Activated CD8-positive, alpha-beta memory T cell treated with anti-CD3 and anti-CD28 coated beads, Interleukin-2, amount 10 ng/mL, durations not matched to agents 7 days and 5 days (primary cell): ENCODE data around the gene HACL1. TPM values are rescaled to one million over a fixed set of nuclear protein-coding genes. Genes with fewer than 3 reads are reported as not detected.

Source experiments
- ATAC-seq: fragments of 150-1000 bp; cut with Tn5 transposase; one replicate; pipeline ENCODE4 v1.10.0; 2021; ENCODE audit warnings: moderate library complexity
- CTCF ChIA-PET: fragments of 350-600 bp; sonication (Branson Sonifier 250); formaldehyde crosslinking; loops from one replicate; lab custom pipeline; 2021; ENCODE audit warnings: antibody characterized with exemption; lab: Charles Lee
- DNase-seq: peaks from one replicate; pipeline ENCODE4 v3.0.0-alpha.2; 2020
- H3K27ac Mint-ChIP-seq: one replicate; pipeline ENCODE4 v1.8.0; 2021; ENCODE audit warnings: mild to moderate bottlenecking, mixed read lengths
- H3K27me3 Mint-ChIP-seq: one replicate; pipeline ENCODE4 v1.8.0; 2021; ENCODE audit warnings: mixed read lengths
- H3K36me3 Mint-ChIP-seq: one replicate; pipeline ENCODE4 v1.8.0; 2021; ENCODE audit warnings: mild to moderate bottlenecking, mixed read lengths
- H3K4me1 Mint-ChIP-seq: one replicate; pipeline ENCODE4 v1.8.0; 2021; ENCODE audit warnings: mixed read lengths
- H3K4me3 Mint-ChIP-seq: one replicate; pipeline ENCODE4 v1.8.0; 2021; ENCODE audit warnings: mild to moderate bottlenecking, moderate library complexity, mixed read lengths
- H3K9me3 Mint-ChIP-seq: one replicate; pipeline ENCODE4 v1.8.0; 2022; ENCODE audit warnings: low read depth, mixed read lengths
- total RNA-seq, 2 experiments: library from RNA; stranded (reverse); gene quantifications; one replicate each; pipeline ENCODE4 v1.2.3, GENCODE V29; 2021

HACL1 gene
- total RNA-seq, 2 experiments from 2014 or later = 24.4 to 25.5 TPM

DNA sequence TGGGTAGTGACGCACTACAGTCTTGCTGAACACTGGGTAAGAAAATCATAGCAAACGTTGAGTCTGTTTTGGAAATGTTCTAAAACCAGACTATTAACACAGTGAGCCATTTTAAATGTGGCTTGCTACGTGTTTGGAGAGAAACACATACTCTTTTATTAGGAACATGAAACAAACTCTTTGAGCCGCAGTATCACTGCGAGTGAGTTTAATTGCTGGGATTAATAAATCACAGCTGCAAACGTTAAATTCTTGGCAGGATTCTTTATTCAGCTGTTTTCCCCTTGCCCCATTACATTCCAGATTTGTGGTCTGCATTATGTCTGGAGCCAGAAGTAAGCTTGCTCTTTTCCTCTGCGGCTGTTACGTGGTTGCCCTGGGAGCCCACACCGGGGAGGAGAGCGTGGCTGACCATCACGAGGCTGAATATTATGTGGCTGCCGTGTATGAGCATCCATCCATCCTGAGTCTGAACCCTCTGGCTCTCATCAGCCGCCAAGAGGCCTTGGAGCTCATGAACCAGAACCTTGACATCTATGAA, 33.8 kb upstream of the HACL1 start:
- ATAC-seq = no peak
- H3K27me3 Mint-ChIP-seq = no peaks in the 10 kb centered on the region
- CTCF ChIA-PET = interaction anchor here (1.2 to 3.5 kb wide), 3 partner anchors 13 to 176 kb away, joined by 3 to 19 read pairs (median 4); no protein-coding TSS in a partner anchor
- no peak for DNase-seq
- no peaks in the 10 kb centered on the region for H3K9me3 Mint-ChIP-seq
- H3K4me1 Mint-ChIP-seq = peaks cover 53% of the 10 kb centered on the region
- no peak overlapping the region for H3K4me3 Mint-ChIP-seq
- peaks cover 2% of the 10 kb centered on the region for H3K36me3 Mint-ChIP-seq
- H3K27ac Mint-ChIP-seq = peak overlapping the region; percentile 93

DNA sequence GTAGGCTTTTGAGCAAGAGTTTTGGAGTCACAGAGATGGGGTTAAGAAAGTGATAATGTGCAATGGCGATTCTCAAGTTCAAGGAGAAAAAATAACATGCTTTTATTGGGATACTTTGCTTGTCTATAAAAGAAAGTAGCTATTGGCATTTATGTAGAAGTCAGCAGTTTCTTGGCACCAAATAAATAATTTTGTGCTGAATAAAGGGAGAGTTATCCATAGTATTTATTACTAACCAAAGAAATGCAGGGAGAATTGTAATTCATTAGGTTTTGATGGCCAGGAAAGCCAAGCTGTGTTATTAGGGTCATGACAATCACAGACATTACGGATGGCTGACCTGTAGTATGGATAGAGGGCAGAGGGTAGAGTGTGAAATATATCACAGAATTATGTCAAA, 33.3 kb upstream of the HACL1 start:
- Mint-ChIP-seq H3K4me1 (peaks cover 57% of the 10 kb centered on the region), H3K4me3 (no peak overlapping the region), H3K9me3 (no peaks in the 10 kb centered on the region), H3K27me3 (no peaks in the 10 kb centered on the region), H3K36me3 (peaks cover 2% of the 10 kb centered on the region), H3K27ac (no peak overlapping the region)
- DNase-seq = no peak
- CTCF ChIA-PET = interaction anchor here (1.5 to 3.5 kb wide), 2 partner anchors 159 to 177 kb away, joined by 3 to 19 read pairs; no protein-coding TSS in a partner anchor
- no peak for ATAC-seq

DNA sequence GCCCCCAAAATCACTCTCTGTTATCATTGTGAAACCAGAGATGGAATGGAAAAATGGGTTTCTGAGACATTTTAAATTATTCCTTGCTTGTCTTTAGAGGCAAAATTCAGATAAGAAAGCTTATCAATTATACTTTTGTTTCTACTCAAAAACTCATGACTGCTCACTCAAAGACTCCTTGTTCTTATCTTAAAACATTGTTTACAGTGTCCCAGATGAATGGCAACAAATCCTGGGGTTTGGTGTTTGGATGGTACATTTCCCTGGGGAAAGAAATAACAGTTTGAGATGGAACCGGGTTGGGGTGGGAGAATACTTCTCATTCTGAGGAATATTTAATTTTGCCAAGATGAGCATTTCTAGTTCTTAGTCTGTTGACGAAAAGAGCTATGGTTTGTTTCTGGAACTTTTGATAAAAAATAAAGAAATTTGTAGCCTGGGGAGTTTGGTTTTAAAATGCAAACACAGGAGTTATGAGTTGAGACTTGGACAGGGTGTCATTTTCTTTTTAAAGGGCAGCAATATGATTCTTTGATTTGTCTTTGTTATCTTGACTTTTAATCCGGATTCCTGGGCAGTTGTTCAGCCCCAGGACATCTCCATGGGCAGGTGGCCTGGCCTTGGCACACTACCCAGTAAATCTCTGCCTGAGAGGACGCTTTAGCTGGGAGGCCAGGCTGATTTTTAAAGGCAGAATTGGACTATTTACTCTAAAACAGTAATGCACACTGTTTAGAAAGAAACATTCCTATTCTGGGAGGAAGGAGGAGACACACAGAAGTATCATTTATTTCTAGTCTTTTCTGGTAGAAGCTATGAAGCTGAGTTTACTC, 32.6 kb upstream of the HACL1 start:
- no peaks in the 10 kb centered on the region for H3K27me3 Mint-ChIP-seq

DNA sequence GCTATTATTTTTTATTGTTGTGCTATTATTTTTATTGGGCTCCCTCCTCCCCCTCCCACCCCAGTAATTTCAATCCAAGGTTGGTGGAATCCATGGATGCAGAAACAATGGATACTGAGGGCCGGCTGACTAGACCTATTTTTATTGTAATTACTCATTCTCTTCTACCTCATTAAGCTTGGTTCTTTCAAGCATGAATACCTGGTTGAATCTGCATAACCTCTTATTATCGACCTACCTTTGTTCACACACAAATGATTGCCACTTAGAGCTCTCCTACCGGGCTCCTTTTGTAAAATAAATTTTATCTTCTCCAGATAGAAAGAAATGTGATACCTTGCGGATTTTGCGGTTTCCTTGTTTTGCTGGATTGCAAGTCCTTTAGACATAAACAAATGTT, 31.8 kb upstream of the HACL1 start:
- H3K4me1 Mint-ChIP-seq = peaks cover 51% of the 10 kb centered on the region
- no peaks in the 10 kb centered on the region for H3K9me3 Mint-ChIP-seq
- no peak for DNase-seq
- H3K36me3 Mint-ChIP-seq = peaks cover 2% of the 10 kb centered on the region
- H3K27me3 Mint-ChIP-seq = no peaks in the 10 kb centered on the region
- no peak for ATAC-seq
- CTCF ChIA-PET = interaction anchor here (1.2 to 3.5 kb wide), 2 partner anchors 178 to 183 kb away, joined by 3 to 19 read pairs; no protein-coding TSS in a partner anchor
- H3K4me3 Mint-ChIP-seq = no peak overlapping the region
- H3K27ac Mint-ChIP-seq = no peak overlapping the region

More for the DNA sequence above, 32.6 kb upstream of the HACL1 start:
- Mint-ChIP-seq H3K4me3 (no peak overlapping the region), H3K27ac (no peak overlapping the region), H3K9me3 (no peaks in the 10 kb centered on the region), H3K4me1 (peaks cover 60% of the 10 kb centered on the region), H3K36me3 (peaks cover 2% of the 10 kb centered on the region)
- DNase-seq (no peak), ATAC-seq (no peak)
- CTCF ChIA-PET = interaction anchor here (1.2 to 3.5 kb wide), 2 partner anchors 177 to 182 kb away, joined by 3 to 19 read pairs; no protein-coding TSS in a partner anchor

DNA sequence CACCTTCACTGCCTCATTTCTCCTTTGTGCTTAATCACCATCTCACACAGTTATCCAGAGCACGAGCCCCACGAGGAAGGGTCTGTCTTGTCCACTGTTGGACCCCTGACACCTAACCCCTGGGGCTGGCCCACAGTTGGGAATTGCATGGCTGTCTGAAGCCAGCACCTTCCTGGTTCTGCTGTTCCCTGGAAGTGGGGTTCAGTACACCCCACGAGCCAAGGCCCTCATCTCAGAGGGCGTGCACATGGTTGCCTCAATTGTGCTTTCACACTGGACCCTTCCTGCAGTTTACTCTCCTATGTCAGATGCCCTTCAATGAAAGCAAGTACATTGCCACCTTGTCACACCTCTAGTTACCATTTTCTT, 30.8 kb upstream of the HACL1 start:
- DNase-seq (no peak), ATAC-seq (no peak)
- Mint-ChIP-seq H3K9me3 (no peaks in the 10 kb centered on the region), H3K27ac (no peak overlapping the region), H3K27me3 (no peaks in the 10 kb centered on the region), H3K4me3 (no peak overlapping the region), H3K36me3 (peaks cover 3% of the 10 kb centered on the region), H3K4me1 (peaks cover 42% of the 10 kb centered on the region)
- CTCF ChIA-PET = no interaction called here

DNA sequence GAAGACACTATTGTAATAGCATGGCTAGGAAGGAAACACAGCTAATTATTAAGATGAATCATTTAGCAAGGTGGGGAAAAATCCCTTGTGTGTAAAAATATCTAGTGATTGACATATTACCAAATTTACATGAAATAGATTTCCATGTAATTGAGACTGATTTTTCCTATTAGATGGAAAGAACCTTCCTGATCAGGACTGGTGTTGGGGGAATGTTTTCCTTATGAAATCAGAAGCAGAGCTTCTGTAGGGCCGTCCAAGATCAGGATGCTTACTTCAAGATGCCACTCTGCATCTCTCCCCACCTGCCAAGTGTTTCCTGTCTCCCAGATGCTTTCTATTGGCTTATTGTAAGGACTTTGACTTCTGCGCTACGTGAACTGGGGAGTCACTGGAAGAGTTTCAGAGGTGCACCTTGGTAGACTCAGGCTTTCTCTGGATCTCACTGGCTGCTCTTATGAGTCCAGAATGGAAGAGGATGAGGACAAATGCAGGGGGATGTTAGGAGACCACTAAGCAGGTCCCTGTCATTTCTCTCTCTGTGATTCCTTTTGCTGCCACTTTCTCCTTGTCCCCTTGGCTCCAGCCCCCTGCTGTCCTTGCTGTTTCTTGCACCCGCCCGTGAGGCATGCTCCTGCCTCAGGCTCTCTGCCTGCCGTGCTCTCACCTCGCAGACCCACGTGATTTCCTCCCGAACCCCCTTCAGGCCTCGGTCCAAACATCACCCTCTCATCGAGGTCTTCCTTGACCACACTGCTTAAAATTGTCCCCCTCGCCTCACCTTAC, 30.2 kb upstream of the HACL1 start:
- H3K4me1 Mint-ChIP-seq = peaks cover 36% of the 10 kb centered on the region
- H3K27ac Mint-ChIP-seq = no peak overlapping the region

DNA sequence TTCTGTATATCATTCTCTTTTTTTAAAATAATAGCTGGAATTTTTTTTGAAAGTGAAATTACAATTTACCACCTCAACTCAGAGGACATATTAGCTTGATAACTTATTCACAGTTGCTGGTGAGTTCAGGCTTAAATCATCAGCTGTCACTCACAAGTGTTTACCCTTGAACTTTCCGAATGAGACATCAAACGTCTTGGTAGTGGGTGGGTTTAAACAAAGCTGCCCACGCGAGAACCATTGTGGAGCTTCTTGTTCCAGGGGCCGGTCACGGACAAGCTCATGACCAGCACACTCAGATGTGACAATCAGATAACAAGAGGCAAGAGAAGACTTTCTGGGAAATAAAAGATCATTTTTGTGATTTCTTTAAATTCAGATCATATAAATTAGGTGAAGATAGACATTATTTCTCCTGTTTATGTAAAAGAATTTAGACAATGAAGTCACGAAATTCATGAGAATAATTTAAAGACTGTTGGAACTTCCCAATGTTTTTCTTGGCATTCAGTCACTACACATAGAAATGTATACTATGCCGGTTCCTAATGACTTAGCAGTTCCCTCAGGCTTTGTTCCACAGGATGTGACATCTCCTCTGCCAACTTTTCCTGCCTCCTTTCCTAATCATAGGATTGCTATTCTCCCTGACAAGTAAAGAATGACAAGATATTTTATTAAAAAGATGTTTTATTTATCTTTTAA, 29.4 kb upstream of the HACL1 start:
- Mint-ChIP-seq H3K4me1 (peaks cover 29% of the 10 kb centered on the region), H3K27ac (peak overlapping the region; percentile 73), H3K4me3 (peak overlapping the region; percentile 28)

More for the DNA sequence above, 30.2 kb upstream of the HACL1 start:
- ATAC-seq (no peak), DNase-seq (no peak)
- Mint-ChIP-seq H3K9me3 (no peaks in the 10 kb centered on the region), H3K4me3 (no peak overlapping the region), H3K36me3 (peaks cover 3% of the 10 kb centered on the region), H3K27me3 (no peaks in the 10 kb centered on the region)
- CTCF ChIA-PET = interaction anchor here (1.5 to 6.2 kb wide), 4 partner anchors 15 to 178 kb away, joined by 3 to 83 read pairs (median 11); no protein-coding TSS in a partner anchor

DNA sequence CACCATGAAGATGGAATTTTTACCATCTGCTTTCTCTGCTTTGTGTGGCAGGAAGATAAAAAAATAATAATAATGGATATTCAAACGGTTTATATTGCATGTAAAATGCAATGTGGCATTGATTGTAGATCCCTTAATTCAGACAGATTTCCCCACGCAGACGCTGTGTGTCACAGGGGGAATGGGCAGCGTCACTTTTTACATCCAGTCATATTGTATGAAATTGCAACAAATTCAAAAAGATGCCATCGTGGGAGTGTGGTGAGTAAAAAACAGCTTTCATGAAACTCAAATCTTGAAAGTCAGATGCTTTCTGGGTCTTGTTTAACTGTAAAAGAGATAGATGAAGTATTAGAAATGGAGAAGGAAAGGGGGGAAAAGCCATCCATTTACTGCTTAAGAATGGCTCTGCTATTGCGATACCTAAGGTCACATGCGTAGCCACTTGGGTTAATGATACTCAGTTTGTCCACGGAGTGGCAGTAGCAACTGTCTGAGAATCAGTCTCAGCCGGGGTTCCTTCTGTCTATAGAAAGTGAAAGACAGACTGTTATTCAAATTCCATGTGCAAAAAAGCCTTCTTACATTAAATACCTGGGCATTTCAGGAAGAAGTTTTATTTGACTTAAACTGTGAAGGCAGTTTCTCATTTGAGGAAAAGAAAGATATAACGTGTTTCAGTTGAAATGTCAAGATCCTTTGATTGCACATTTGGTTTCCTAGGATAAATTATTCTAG, 28.7 kb upstream of the HACL1 start:
- H3K36me3 Mint-ChIP-seq = peaks cover 3% of the 10 kb centered on the region
- DNase-seq = peak; percentile 84
- ATAC-seq = peak; percentile 99
- H3K4me3 Mint-ChIP-seq = peak overlapping the region; percentile 36
- no peaks in the 10 kb centered on the region for H3K9me3 Mint-ChIP-seq
- CTCF ChIA-PET = interaction anchor here (0.7 to 6.2 kb wide), 17 partner anchors 13 to 548 kb away, joined by 3 to 83 read pairs (median 4); partner anchors contain the start of genes ANKRD28, BTD, CAPN7 and HACL1
- H3K27me3 Mint-ChIP-seq = no peaks in the 10 kb centered on the region
- peaks cover 24% of the 10 kb centered on the region for H3K4me1 Mint-ChIP-seq
- peak overlapping the region; percentile 73 for H3K27ac Mint-ChIP-seq

More for the DNA sequence above, 29.4 kb upstream of the HACL1 start:
- CTCF ChIA-PET = interaction anchor here (0.8 to 6.2 kb wide), 16 partner anchors 14 to 548 kb away, joined by 3 to 83 read pairs (median 4); partner anchors contain the start of genes ANKRD28, BTD, CAPN7 and HACL1
- Mint-ChIP-seq H3K36me3 (peaks cover 3% of the 10 kb centered on the region), H3K9me3 (no peaks in the 10 kb centered on the region), H3K27me3 (no peaks in the 10 kb centered on the region)
- ATAC-seq = peak; percentile 34
- DNase-seq = no peak

DNA sequence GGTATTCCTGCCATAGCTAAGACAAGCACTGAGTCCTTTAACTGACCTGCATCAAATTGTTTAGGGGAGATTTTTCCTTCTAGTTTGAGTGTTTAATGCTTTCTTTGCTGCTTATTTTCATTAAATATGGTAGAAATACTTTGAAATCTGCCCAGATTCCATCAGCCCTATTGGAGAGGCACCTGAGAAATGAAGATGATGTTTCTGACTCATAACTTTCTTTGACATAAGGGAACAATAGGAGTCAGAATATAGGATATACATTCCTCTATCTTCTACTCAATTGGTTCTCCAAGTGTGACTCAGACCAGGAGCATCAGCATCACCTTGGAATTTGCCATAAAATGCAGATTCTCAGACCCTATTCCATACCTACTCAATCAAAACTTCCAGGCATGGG, 27.6 kb upstream of the HACL1 start:
- Mint-ChIP-seq H3K27me3 (no peaks in the 10 kb centered on the region), H3K36me3 (peaks cover 9% of the 10 kb centered on the region), H3K27ac (no peak overlapping the region), H3K9me3 (no peaks in the 10 kb centered on the region), H3K4me3 (no peak overlapping the region), H3K4me1 (peaks cover 30% of the 10 kb centered on the region)
- DNase-seq (no peak), ATAC-seq (no peak)
- CTCF ChIA-PET = interaction anchor here (2.7 to 6.2 kb wide), 2 partner anchors 18 to 181 kb away, joined by 13 to 83 read pairs; no protein-coding TSS in a partner anchor

DNA sequence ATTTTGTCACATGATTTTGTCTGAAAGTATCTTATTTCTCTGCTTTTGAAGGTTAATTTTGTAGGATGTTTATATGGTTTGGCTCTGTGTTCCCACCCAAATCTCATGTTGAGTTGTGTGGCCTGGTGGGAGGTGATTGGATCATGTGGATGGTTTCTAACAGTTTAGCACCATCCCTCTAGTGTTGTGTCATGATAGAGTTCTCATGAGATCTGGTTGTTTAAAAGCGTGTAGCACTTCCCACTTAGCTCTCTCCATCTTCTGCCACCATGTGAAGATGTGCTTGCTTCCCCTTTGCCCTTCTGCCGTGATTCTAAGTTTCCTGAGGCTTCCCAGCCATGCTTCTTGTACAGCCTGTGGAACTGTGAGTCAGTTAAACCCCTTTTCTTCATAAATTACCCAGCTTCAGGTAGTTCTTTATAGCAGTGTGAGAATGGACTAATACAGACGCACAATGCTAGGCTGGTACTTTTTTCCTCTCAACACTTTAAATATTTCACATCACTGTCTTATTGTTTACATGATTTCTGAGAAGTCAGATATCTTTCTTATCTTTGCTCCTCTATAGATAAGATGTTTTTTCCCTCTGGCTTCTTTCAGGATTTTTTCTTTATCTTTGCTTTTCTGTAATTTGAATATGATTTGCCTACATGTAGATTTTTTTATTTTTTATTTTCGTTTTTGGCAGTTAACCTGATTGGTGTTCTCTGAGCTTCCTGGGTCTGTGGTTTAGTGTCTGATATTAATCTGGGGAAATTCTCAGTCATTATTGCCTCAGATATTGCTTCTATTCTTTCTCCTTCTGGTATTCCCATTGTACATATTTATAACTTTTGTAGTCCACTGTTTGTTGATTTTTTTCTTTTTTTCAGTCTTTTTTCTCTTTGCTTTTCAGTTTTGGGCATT, 22.4 kb upstream of the HACL1 start:
- no peak for DNase-seq
- Mint-ChIP-seq H3K27me3 (no peaks in the 10 kb centered on the region), H3K4me3 (no peak overlapping the region), H3K27ac (peak overlapping the region; percentile 44), H3K9me3 (peaks cover 18% of the 10 kb centered on the region), H3K36me3 (peaks cover 45% of the 10 kb centered on the region), H3K4me1 (peaks cover 16% of the 10 kb centered on the region)
- CTCF ChIA-PET = interaction anchor here (1.0 to 1.8 kb wide), 4 partner anchors 14 to 188 kb away, joined by 3 to 4 read pairs (median 4); no protein-coding TSS in a partner anchor
- no peak for ATAC-seq
